HEK293T (cell line): ENCODE measurements around the gene FTCD.

ENCODE experiments used
- CTCF ChIA-PET: fragments of 350-600 bp; formaldehyde crosslinking; extraction: SDS; loops from one replicate; lab custom pipeline; 2021; ENCODE audit warnings: antibody characterized with exemption, inconsistent platforms; lab: Yijun Ruan, JAX
- POLR2A ChIA-PET: fragments of 350-600 bp; formaldehyde crosslinking; extraction: SDS; loops from one replicate; lab custom pipeline; 2020; ENCODE audit warnings: antibody characterized with exemption, inconsistent platforms; lab: Yijun Ruan, JAX
- DNase-seq: peaks from one replicate; pipeline ENCODE4 v3.0.0; 2012; ENCODE audit warnings: mixed read lengths; ENCODE audit errors: extremely low spot score
- ARNT ChIP-seq: fragments of 450-650 bp; IDR thresholded peaks from 2 replicates; pipeline ENCODE4 v1.6.1; 2017; ENCODE audit warnings: mild to moderate bottlenecking
- BHLHE40 ChIP-seq: fragments of 450-650 bp; IDR thresholded peaks from 2 replicates; pipeline ENCODE4 v1.6.1; 2016; ENCODE audit warnings: mild to moderate bottlenecking, moderate library complexity, borderline replicate concordance
- CTBP1 ChIP-seq: fragments of 450-650 bp; IDR thresholded peaks from 2 replicates; pipeline ENCODE4 v1.6.1; 2016; ENCODE audit warnings: borderline replicate concordance
- ELF4 ChIP-seq: fragments of 450-650 bp; IDR thresholded peaks from 2 replicates; pipeline ENCODE4 v1.6.1; 2017; ENCODE audit warnings: antibody characterized with exemption
- FOXA1 ChIP-seq: fragments of 450-650 bp; IDR thresholded peaks from 2 replicates; pipeline ENCODE4 v1.6.1; 2016; ENCODE audit warnings: mild to moderate bottlenecking
- FOXK2 ChIP-seq: fragments of 450-650 bp; IDR thresholded peaks from 2 replicates; pipeline ENCODE4 v1.6.1; 2016; ENCODE audit warnings: mild to moderate bottlenecking
- FOXM1 ChIP-seq: fragments of 450-650 bp; IDR thresholded peaks from 2 replicates; pipeline ENCODE4 v1.6.1; 2017; ENCODE audit warnings: mild to moderate bottlenecking, borderline replicate concordance
- HDGF ChIP-seq: fragments of 450-650 bp; IDR thresholded peaks from 2 replicates; pipeline ENCODE4 v1.6.1; 2017; ENCODE audit warnings: antibody characterized with exemption, borderline replicate concordance
- L3MBTL2 ChIP-seq: fragments of 450-650 bp; conservative IDR thresholded peaks from 2 replicates; pipeline ENCODE4 v1.6.1; 2016; ENCODE audit warnings: mild to moderate bottlenecking
- LEF1 ChIP-seq: fragments of 450-650 bp; IDR thresholded peaks from 2 replicates; pipeline ENCODE4 v1.6.1; 2017; ENCODE audit warnings: mild to moderate bottlenecking, borderline replicate concordance
- NFRKB ChIP-seq: fragments of 450-650 bp; IDR thresholded peaks from 2 replicates; pipeline ENCODE4 v1.6.1; 2016; ENCODE audit warnings: mild to moderate bottlenecking, moderate library complexity
- SP1 ChIP-seq: fragments of 450-650 bp; IDR thresholded peaks from 2 replicates; pipeline ENCODE4 v1.6.1; 2017
- SUZ12 ChIP-seq: fragments of 450-650 bp; IDR thresholded peaks from 2 replicates; pipeline ENCODE4 v1.6.1; 2016; ENCODE audit warnings: mild to moderate bottlenecking
- TARDBP ChIP-seq: fragments of 450-650 bp; IDR thresholded peaks from 2 replicates; pipeline ENCODE4 v1.6.1; 2016
- ZNF384 ChIP-seq: fragments of 450-650 bp; IDR thresholded peaks from 2 replicates; pipeline ENCODE4 v1.6.1; 2016
- TF ChIP-seq, protein P1 (sequence below): fragments of 450-650 bp; IDR thresholded peaks from 2 replicates; pipeline ENCODE4 v1.6.1; 2016

FTCD gene

DNA sequence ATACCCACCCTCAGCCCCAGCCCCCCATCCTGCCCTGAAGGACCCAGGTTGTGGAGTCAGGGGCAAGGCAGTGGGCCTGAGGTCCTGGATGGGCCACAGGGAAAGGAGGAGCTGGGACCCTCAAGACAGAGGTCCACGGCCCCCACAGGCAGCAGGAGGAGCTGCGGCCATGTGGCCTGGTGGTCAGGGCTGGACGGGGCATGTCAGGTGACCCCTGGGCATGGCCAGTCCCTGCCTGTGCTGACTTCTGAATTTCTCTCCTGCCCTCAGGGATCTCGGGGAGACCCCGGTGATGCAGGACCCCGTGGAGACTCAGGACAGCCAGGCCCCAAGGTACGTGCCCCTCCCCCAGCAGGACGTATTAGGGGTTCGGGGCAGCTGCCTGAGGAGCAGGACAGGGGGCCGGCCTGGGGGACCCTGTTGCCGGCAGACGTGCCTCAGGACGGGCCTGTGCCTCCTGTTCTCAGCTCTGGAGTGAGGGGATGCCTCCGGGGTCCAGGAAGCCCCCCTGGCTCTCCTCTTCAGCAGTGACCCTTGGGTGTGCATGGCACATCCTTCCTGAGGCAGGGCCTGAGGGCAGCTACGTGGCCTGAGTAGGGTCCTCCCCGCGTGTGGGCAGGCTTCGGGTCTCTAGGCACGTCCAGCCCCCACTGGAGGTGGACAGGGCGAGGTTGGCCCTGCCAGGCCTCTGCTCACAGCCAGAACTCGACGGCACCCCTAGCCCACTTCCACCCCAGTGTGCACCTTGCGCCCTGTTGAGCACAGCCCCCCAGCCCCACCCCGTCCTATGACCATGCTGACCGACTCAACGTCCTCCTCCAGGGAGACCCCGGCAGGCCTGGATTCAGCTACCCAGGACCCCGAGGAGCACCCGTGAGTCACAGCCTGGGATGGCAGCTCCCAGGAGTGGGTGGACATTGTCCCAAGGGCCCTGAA, 33.8 kb downstream of the FTCD start:
- TF ChIP-seq TARDBP (no peak), L3MBTL2 (no peak), ELF4 (no peak), NFRKB (no peak), LEF1 (no peak), ARNT (no peak), FOXA1 (no peak), FOXK2 (no peak), FOXM1 (no peak), SUZ12 (no peak), CTBP1 (no peak), BHLHE40 (no peak), SP1 (no peak), HDGF (no peak)
- TF ChIP-seq, protein P1, sequence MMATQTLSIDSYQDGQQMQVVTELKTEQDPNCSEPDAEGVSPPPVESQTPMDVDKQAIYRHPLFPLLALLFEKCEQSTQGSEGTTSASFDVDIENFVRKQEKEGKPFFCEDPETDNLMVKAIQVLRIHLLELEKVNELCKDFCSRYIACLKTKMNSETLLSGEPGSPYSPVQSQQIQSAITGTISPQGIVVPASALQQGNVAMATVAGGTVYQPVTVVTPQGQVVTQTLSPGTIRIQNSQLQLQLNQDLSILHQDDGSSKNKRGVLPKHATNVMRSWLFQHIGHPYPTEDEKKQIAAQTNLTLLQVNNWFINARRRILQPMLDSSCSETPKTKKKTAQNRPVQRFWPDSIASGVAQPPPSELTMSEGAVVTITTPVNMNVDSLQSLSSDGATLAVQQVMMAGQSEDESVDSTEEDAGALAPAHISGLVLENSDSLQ = no peak
- ChIA-PET CTCF (no interaction called here), POLR2A (no interaction called here)
- no peak for DNase-seq

DNA sequence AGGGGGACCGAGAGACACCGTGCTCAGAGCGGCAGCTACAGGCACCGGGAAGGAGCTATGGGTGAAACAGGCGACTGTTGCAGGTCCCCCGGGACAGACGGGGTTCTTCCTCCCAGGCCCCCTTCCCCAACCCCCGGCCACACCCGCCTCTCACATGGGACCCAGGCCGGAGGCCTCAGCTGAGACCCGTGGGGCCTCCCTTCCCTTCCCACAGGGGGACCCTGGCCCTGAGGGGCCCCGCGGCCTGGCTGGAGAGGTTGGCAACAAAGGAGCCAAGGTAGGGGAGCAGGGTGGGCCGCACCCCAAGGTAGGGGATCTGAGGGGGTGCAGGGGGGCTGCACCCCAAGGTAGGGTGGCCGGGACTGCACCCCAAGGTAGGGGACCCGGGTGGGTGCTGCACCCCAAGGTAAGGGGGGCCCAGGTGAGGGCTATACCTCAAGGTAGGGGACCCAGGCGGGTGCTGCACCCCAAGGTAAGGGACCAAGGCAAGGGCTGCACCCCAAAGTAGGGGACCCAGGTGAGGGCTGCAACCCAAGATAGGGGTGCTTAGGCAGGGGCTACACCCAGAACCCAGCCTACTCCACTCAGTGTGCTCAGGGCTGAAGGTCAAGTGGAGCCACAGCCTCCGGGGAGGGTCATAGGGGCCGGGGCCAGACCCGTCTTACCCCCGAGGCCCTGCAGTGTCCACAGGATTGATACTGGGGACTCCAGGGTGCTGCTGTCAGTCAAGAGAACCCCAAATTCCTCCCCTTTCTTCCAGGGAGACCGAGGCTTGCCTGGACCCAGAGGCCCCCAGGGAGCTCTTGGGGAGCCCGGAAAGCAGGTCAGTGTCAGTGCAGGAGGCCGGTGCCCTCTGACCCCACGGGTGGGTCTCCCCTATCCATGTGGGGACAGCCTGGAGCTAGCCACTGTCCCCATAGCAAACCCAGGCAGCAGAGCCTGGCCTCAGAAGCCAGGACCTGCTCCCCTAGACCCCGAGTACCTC, 34.8 kb downstream of the FTCD start:
- POLR2A ChIA-PET = no interaction called here

DNA sequence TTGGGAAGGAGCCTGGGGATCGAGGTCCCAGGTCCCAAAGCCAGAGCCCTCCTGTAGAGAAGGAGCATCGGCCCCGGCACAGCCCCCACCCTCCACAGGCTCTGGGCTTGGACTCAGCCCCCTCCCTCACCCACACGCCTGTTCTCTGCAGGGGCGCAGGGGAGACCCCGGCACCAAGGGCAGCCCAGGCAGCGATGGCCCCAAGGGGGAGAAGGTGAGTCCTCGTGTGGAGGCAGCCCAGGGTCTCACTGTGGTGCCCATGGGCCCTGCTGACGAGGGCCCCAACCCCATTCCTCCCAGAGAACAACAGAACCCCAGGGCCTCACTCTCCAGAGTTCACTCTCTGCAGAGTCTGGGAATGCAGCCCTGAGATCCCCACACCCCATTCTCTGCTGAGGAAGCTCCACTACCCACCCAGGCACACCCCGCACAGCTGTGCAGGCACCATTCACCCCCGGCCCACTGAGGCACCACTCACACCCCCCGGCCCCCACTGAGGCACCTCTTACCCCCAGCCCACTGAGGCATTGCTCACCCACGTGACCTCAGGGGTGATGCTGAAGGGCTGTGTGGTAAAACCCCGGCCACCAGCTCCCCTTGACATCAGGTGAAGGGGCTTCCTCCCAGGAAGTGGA, 35.6 kb downstream of the FTCD start:
- ChIA-PET POLR2A (no interaction called here), CTCF (no interaction called here)
- TF ChIP-seq L3MBTL2 (no peak), ELF4 (no peak), ZNF384 (no peak), ARNT (no peak), LEF1 (no peak), SP1 (no peak), BHLHE40 (no peak), FOXM1 (no peak)
- DNase-seq = no peak

More for the DNA sequence above, 34.8 kb downstream of the FTCD start:
- no peak for DNase-seq
- no peak for TF ChIP-seq SP1
- TF ChIP-seq, protein P1 = no peak
- no peak for TF ChIP-seq BHLHE40
- no peak for TF ChIP-seq SUZ12
- TF ChIP-seq FOXA1 = no peak
- no peak for TF ChIP-seq ZNF384
- TF ChIP-seq CTBP1 = no peak
- TF ChIP-seq ELF4 = no peak
- no peak for TF ChIP-seq HDGF
- CTCF ChIA-PET = no interaction called here

DNA sequence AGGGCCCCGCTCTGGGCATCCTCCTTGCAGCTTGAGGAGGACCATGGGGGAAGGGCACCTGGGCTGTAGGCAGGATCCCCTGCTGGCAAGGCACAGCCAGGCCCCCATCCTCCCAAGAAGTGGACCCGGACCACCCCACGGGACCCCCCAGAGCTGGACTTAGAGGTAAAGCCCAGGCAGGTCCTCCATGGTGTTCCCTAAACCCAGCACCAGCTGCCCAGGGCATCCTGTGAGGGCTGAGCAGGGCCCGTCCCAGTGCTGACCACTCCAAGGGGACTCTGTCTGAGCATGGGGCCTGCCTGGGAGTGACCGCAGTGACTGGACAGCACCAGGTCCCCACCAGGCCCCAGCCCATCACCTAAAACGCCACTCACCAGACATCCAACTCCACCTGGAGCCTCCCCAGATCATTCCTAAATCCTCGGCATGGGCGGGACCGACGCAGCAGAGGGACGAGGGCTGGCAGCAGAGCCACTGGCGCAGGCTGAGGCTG, 36.2 kb downstream of the FTCD start:
- no peak for TF ChIP-seq L3MBTL2
- TF ChIP-seq FOXK2 = no peak
- TF ChIP-seq NFRKB = no peak
- TF ChIP-seq FOXA1 = no peak
- no peak for TF ChIP-seq BHLHE40
- no peak for TF ChIP-seq FOXM1
- ChIA-PET POLR2A (no interaction called here), CTCF (no interaction called here)
- DNase-seq = no peak

DNA sequence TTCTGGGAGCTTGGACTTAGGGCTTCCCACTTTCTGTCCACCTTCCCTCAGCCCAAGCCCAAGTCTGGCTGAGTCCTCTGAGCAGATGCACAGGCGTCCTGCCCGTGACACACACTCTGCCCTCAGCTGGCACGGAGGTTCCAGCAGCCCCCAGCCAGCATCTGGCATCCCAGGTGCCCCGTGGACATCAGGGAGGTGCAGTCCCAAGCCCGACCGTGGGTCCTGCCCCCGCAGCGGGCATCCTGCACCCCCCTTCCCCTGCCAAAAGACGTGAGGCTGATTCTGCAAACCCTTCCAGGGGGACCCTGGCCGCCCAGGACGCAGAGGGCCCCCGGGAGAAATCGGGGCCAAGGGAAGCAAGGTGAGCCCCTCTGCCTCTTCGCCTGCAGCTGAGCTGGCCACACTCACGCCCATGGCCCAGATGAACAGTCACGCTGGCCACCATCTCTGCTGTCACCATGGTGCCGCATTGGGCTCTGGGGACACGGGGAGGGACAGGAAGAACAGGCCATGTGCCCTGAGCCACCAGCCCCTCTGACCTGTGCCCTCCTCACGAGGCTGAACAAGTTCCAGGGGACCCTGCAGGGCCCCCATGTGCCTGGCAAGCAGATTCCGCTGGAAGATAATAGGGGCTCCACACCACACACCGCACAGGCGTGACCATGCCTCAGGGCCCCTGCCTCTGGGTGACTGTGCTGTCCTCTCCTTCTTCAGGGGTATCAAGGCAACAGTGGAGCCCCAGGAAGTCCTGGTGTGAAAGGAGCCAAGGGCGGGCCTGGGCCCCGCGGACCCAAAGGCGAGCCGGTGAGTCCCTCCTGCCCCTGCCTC, 36.8 kb downstream of the FTCD start:
- ChIA-PET CTCF (interaction anchor here (1.8 kb wide), 1 partner anchor 25 kb away, joined by 5 read pairs; no protein-coding TSS in a partner anchor), POLR2A (no interaction called here)
- no peak for DNase-seq
- TF ChIP-seq, protein P1 = no peak
